HepG2 (cell line): ENCODE results near the gene RPRD2. TPM values are rescaled to one million over a fixed set of nuclear protein-coding genes. Genes with fewer than 3 reads are reported as not detected.

Experiments used
- ATRX ChIP-seq: sonication (generic); formaldehyde crosslinking; IDR thresholded peaks from 2 replicates; pipeline ENCODE4 v1.4.0; 2020; ENCODE audit warnings: missing genetic modification reagents, borderline replicate concordance
- ELF1 ChIP-seq: sonication (generic); formaldehyde crosslinking; IDR thresholded peaks from 2 replicates; pipeline ENCODE4 v1.4.0; 2020; ENCODE audit warnings: missing genetic modification reagents
- EZH2 ChIP-seq: conservative IDR thresholded peaks from 2 replicates; pipeline ENCODE4 v1.6.1; 2012; ENCODE audit warnings: mild to moderate bottlenecking, low read depth, low read length, moderate library complexity
- GLMP ChIP-seq: sonication (generic); formaldehyde crosslinking; IDR thresholded peaks from 2 replicates; pipeline ENCODE4 v1.9.0; 2021; ENCODE audit warnings: missing genetic modification reagents, mild to moderate bottlenecking, borderline replicate concordance
- HDAC2 ChIP-seq: sonication (generic); formaldehyde crosslinking; IDR thresholded peaks from 2 replicates; pipeline ENCODE4 v1.4.0; 2020; ENCODE audit warnings: missing genetic modification reagents
- HOMEZ ChIP-seq: IDR thresholded peaks from 2 replicates; pipeline ENCODE4 v1.6.1; 2016; ENCODE audit warnings: low read depth
- IKZF4 ChIP-seq: sonication (generic); formaldehyde crosslinking; IDR thresholded peaks from 2 replicates; pipeline ENCODE4 v1.5.1; 2020; ENCODE audit warnings: borderline replicate concordance, mild to moderate bottlenecking, low read depth, missing genetic modification reagents; ENCODE audit errors: not compliant biosample characterization
- MBD4 ChIP-seq: IDR thresholded peaks from 2 replicates; pipeline ENCODE4 v1.6.1; 2012; ENCODE audit warnings: low read length, inconsistent platforms, borderline replicate concordance
- MED1 ChIP-seq: sonication (generic); formaldehyde crosslinking; IDR thresholded peaks from 2 replicates; pipeline ENCODE4 v1.4.0; 2020; ENCODE audit warnings: missing genetic modification reagents
- NFKBIZ ChIP-seq: IDR thresholded peaks from 2 replicates; pipeline ENCODE4 v1.6.1; 2018; ENCODE audit warnings: missing genetic modification reagents, missing compliant biosample characterization
- PRDM10 ChIP-seq: sonication (generic); formaldehyde crosslinking; IDR thresholded peaks from 2 replicates; pipeline ENCODE4 v1.4.0; 2020; ENCODE audit warnings: low read depth, missing genetic modification reagents
- SMYD3 ChIP-seq: sonication (generic); formaldehyde crosslinking; IDR thresholded peaks from 2 replicates; pipeline ENCODE4 v1.8.1; 2023; ENCODE audit warnings: mild to moderate bottlenecking, missing genetic modification reagents
- SRY ChIP-seq: sonication (generic); formaldehyde crosslinking; IDR thresholded peaks from 2 replicates; pipeline ENCODE4 v1.8.0; 2022; ENCODE audit warnings: mild to moderate bottlenecking, missing genetic modification reagents
- ZNF121 ChIP-seq: sonication (generic); formaldehyde crosslinking; IDR thresholded peaks from 2 replicates; pipeline ENCODE4 v1.5.0; 2020; ENCODE audit warnings: mild to moderate bottlenecking, missing genetic modification reagents
- ZNF234 ChIP-seq: sonication (generic); formaldehyde crosslinking; conservative IDR thresholded peaks from 2 replicates; pipeline ENCODE4 v1.5.1; 2020; ENCODE audit warnings: mild to moderate bottlenecking, missing genetic modification reagents
- ZNF335 ChIP-seq: sonication (generic); formaldehyde crosslinking; IDR thresholded peaks from 2 replicates; pipeline ENCODE4 v1.4.0; 2020; ENCODE audit warnings: missing genetic modification reagents
- ZNF563 ChIP-seq: sonication (generic); formaldehyde crosslinking; IDR thresholded peaks from 2 replicates; pipeline ENCODE4 v1.8.0; 2022; ENCODE audit warnings: mild to moderate bottlenecking, moderate library complexity, missing genetic modification reagents
- ZNF740 ChIP-seq: sonication (generic); formaldehyde crosslinking; IDR thresholded peaks from 2 replicates; pipeline ENCODE4 v1.4.0; 2020; ENCODE audit warnings: missing genetic modification reagents
- ZNF776 ChIP-seq: sonication (generic); formaldehyde crosslinking; IDR thresholded peaks from 2 replicates; pipeline ENCODE4 v1.4.0; 2020; ENCODE audit warnings: mild to moderate bottlenecking, missing genetic modification reagents
- ZNF841 ChIP-seq: sonication (generic); formaldehyde crosslinking; IDR thresholded peaks from 2 replicates; pipeline ENCODE4 v1.8.1; 2023; ENCODE audit warnings: missing genetic modification reagents, borderline replicate concordance
- polyA plus RNA-seq, 8 experiments: library from polyadenylated mRNA; depleted of rRNA in 3 of 8; stranded (reverse) in 7 of 8; unstranded in 1 of 8; fragments of >200 nt; fragmentation: Illumina TruSeq in 4 of 8; extraction: Trizol in 4 of 8; gene quantifications; 2 replicates each; pipeline versions ENCODE4 v1.2.1 to v1.2.3, GENCODE V29; 2011 to 2016; ENCODE audit warnings: low read depth in 4 of 8, missing spikeins in 1 of 8, mixed read lengths in 1 of 8; ENCODE audit not compliant: insufficient read depth in 1 of 8
- total RNA-seq, 5 experiments: library from RNA; depleted of rRNA; stranded (reverse); fragments of >200 nt; fragmentation: Illumina TruSeq; extraction: Trizol; gene quantifications; 2 replicates each; pipeline ENCODE4 v1.2.3, GENCODE V29; 2016; ENCODE audit warnings: low read depth in 1 of 5
- TF ChIP-seq, protein P1 (sequence below): IDR thresholded peaks from 2 replicates; pipeline ENCODE4 v1.6.1; 2012; ENCODE audit warnings: low read depth, low read length, improper control_type of control experiment

The RPRD2 gene
- total and polyA plus RNA-seq, 2 of the 13 experiments (the other 11 are each of a cell fraction or from before 2014, with no cell fraction given) = 8.0 to 8.9 TPM

DNA sequence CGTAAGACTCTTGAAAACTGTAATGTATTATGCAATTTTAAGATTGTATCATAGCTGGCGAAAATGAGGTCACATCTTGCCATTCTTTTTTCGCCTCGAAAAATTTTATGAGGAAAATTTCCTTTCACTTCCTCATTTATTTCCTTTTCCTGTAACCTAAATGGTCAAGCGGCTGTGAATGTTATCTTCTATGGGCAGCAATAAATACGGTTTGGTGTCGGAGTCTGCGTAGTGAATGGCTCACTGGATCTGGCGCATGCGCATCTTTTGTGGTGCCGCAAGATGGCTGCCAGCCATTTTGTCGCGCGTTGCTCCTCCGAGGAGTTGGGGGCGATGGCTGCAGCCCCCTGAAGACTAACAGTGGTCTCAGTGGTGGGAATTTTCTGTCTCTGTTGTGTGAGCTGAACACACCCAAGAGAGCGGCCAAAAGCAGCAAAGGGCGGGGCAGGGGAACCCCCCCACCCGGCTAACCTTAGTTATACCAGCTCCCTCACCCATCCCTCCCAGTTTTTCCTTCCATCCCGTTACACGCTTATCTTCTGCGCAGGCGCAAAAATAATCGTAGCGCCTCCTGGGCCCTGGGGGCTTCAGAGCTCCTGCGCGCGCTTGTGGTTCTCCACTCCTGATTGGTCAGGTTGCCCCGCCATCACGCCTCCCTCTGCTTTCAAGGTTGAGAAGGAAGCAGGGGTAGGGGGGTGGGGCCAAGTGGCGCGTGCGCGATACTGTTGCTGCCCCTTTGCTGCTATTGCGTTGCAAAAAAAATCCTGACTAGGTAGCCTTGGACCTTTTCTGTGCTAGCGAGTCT lies at the start of gene RPRD2 (continued):
- TF ChIP-seq GLMP (CRISPR knock-in tag) (no peak), ZNF563 (CRISPR knock-in tag) (peak; percentile 75), ELF1 (peak; percentile 29), IKZF4 (CRISPR knock-in tag) (no peak), SMYD3 (CRISPR knock-in tag) (no peak), ZNF776 (CRISPR knock-in tag) (no peak), MED1 (peak; percentile 45; the same call in 1 of the 2 replicates), ZNF740 (CRISPR knock-in tag) (peak; percentile 97), EZH2 (no peak), MBD4 (no peak), HOMEZ (peak; percentile 17; the same call in 1 of the 2 replicates), NFKBIZ (no peak), ZNF234 (CRISPR knock-in tag) (no peak), ZNF121 (CRISPR knock-in tag) (no peak), HDAC2 (CRISPR knock-in tag) (no peak), ZNF841 (no peak), PRDM10 (CRISPR knock-in tag) (no peak; the same call in 1 of the 2 replicates), SRY (no peak), ATRX (no peak), ZNF335 (no peak; the same call in 1 of the 2 replicates)
- TF ChIP-seq, protein P1, sequence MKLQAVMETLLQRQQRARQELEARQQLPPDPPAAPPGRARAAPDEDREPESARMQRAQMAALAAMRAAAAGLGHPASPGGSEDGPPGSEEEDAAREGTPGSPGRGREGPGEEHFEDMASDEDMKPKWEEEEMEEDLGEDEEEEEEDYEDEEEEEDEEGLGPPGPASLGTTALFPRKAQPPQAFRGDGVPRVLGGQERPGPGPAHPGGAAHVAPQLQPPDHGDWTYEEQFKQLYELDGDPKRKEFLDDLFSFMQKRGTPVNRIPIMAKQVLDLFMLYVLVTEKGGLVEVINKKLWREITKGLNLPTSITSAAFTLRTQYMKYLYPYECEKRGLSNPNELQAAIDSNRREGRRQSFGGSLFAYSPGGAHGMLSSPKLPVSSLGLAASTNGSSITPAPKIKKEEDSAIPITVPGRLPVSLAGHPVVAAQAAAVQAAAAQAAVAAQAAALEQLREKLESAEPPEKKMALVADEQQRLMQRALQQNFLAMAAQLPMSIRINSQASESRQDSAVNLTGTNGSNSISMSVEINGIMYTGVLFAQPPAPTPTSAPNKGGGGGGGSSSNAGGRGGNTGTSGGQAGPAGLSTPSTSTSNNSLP = no peak
